HCT116 (cell line): ENCODE data around the gene NSUN7.

ENCODE experiments used
- CEBPB ChIP-seq: IDR thresholded peaks from 2 replicates; pipeline ENCODE4 v1.6.1; 2012; ENCODE audit warnings: low read depth
- CTCF ChIP-seq, 3 experiments: fragments of 200-600 bp in 1 of 3; sonication (generic) in 1 of 3; IDR thresholded peaks in 2 of 3; conservative IDR thresholded peaks in 1 of 3; 2 replicates each; pipeline ENCODE4 v1.5.1; 2012 to 2017; ENCODE audit warnings: low read depth in 2 of 3, low read length in 2 of 3, antibody characterized with exemption in 1 of 3, borderline replicate concordance in 1 of 3, control low read depth in 1 of 3, mild to moderate bottlenecking in 1 of 3, mixed read lengths in 1 of 3, mixed run types in 1 of 3, moderate library complexity in 1 of 3; ENCODE audit not compliant: insufficient read depth in 1 of 3
- EZH2 ChIP-seq: fragments of 200-600 bp; sonication (generic); IDR thresholded peaks from 2 replicates; pipeline ENCODE4 v1.6.1; 2017; ENCODE audit warnings: antibody characterized with exemption, mixed run types
- FOSL1 ChIP-seq: IDR thresholded peaks from 2 replicates; pipeline ENCODE4 v1.6.1; 2012; ENCODE audit warnings: low read depth
- JUND ChIP-seq: IDR thresholded peaks from 2 replicates; pipeline ENCODE4 v1.6.1; 2012
- POLR2A ChIP-seq: IDR thresholded peaks from 2 replicates; pipeline ENCODE4 v1.7.0; 2011; ENCODE audit warnings: borderline replicate concordance; ENCODE audit not compliant: insufficient read depth, insufficient read length; ENCODE audit errors: extremely low read depth
- RAD21 ChIP-seq: IDR thresholded peaks from 2 replicates; pipeline ENCODE4 v1.6.1; 2012; ENCODE audit warnings: low read depth, mild to moderate bottlenecking
- REST ChIP-seq: IDR thresholded peaks from 2 replicates; pipeline ENCODE4 v1.6.1; 2012; ENCODE audit warnings: low read depth
- SP1 ChIP-seq: IDR thresholded peaks from 2 replicates; pipeline ENCODE4 v1.6.1; 2012; ENCODE audit warnings: low read depth
- SRF ChIP-seq: IDR thresholded peaks from 2 replicates; pipeline ENCODE4 v1.6.1; 2012; ENCODE audit warnings: low read depth
- TCF7L2 ChIP-seq: IDR thresholded peaks from 2 replicates; pipeline ENCODE4 v1.7.0; 2011; ENCODE audit warnings: borderline replicate concordance, inconsistent platforms; ENCODE audit not compliant: insufficient read depth, insufficient read length; ENCODE audit errors: extremely low read depth
- ZNF274 ChIP-seq: fragments of 200-500 bp; sonication (Bioruptor generic); IDR thresholded peaks from 2 replicates; pipeline ENCODE4 v1.6.1; 2014; ENCODE audit warnings: mild to moderate bottlenecking, low read depth, low read length, inconsistent platforms

- TF ChIP-seq CEBPB (no peak), SP1 (no peak), CTCF (IDR thresholded peaks at IDR 0.05 in 2 of 3, conservative IDR thresholded peaks at IDR 0.05 in 1 of 3; ENCODE audit: borderline replicate concordance in 1 of 3, insufficient read depth in 1 of 3, low read depth in 2 of 3, low read length in 2 of 3) (no peak), JUND (no peak), EZH2 (no peak), POLR2A (no peak), REST (no peak), RAD21 (no peak), TCF7L2 (no peak), SRF (no peak), ZNF274 (no peak), FOSL1 (no peak)
Observed at GRCh38 chr4:40744218-40744617, 5.5 kb upstream of the NSUN7 start.
